ENCODE measurements around the gene APBB1IP.
"Not testable (repeated sequence)": the region's sequence is repeated elsewhere in the genome, so short reads cannot be mapped to it uniquely, and the experiment has no call there.

Gene APBB1IP

GRCh38 chr10:26441491-26442214, 3.5 kb downstream of the APBB1IP start:
- no peak for DNase-seq

GRCh38 chr10:26445411-26446031, 7.4 kb downstream of the APBB1IP start:
- DNase-seq = no peak

GRCh38 chr10:26446258-26446657, 8.1 kb downstream of the APBB1IP start:
- no peak for DNase-seq

DNA sequence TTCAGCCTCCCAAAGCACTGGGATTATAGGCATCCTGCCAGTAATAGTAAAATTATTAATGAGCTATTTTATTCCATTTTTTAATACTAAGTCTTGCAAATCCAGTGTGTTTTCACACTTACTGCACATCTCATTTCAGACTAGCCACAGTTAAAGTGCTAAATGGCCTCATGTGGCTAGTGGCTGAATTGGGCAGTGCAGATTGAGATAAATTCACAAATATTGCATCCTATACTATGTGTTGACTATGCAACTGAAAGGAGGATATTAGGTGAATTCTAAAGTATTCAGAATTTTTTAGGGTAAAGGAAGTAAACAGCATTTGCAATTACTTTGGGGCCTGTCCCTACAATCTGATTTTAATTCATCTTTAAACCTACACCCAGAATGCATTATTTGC, 10.2 kb downstream of the APBB1IP start:
- no peak for DNase-seq

GRCh38 chr10:26448706-26449435, 10.7 kb downstream of the APBB1IP start:
- peak; percentile 84 for DNase-seq

GRCh38 chr10:26449726-26450125, 11.6 kb downstream of the APBB1IP start:
- DNase-seq = no peak

- DNase-seq = no peak
Measured at GRCh38 chr10:26451903-26452302, 13.8 kb downstream of the APBB1IP start.

GRCh38 chr10:26453850-26454249, 15.7 kb downstream of the APBB1IP start:
- DNase-seq = no peak

- DNase-seq = no peak
Measured at GRCh38 chr10:26454891-26455290, 16.8 kb downstream of the APBB1IP start.

DNA sequence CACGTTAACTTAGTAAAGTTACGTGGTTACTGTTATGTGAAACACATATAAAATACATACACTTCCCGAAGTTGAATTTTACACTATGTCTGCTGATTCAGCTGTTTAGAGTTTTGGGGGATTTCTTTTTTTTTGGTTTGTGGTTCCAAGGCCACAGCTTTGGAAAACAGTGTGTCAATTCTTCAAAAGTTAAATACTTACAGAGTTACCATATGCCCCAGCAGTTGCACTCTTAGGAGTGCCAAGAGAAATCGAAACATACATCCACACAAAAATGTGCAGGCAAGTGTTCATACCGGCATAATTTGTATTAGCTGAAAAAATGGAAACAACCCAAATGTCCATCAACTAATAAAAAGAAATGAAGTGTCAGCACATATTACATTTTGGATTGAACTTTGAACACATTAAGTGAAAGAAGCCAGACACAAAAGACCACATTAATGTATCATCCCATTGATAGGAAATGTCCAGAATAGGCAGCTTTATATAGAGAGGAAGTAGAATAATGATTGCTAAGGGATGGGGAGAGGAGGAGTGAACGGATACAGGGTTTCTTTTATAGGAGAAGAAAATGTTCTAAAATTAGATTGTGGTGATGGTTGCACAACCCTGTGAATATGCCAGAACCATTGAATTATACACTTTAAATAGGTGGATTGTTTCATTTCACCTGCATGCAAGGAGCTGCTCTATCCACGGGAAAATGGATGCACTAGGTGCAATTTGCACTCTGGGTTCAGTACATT, 17.6 kb downstream of the APBB1IP start:
- DNase-seq = no peak

- no peak for DNase-seq
Measured at GRCh38 chr10:26457088-26457487, 18.9 kb downstream of the APBB1IP start.

DNA sequence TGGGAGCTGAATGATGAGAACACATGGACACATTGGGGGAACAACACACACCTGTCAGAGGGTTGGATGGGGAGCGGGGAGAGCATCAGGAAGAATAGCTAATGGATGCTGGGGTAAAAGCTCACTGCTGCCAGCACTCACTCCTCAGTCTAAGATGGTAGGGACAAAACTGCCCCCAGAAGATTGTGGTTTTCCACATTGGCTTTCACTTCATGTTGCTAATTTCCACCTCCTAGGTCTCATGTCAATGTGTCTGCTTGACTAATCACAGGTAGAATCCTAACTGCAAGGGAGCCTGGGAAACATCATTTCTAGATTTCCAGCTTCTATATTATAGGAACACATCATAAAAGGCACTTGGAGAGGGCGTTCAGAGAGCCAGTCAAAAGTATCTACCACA, 22.6 kb downstream of the APBB1IP start:
- no peak for DNase-seq

DNA sequence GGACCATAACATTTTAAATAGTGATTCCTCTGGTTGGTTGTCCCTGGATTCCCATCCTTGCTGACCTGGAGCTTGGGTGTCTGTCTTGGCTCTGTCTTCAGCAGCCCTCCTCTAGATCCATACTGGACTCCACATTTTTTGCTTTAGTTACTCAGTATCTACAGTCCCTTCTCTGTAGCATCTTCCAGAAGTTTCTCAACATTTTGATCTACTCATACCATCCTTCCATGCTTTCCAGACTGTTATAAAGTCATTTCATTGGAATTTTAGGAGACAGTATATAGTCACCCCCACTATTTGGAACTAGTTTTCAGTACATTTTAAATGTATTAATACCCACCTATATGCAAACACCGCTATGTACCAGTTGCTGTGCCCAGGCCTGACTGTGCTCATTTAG, 25.8 kb downstream of the APBB1IP start:
- no peak for DNase-seq

- no peak for DNase-seq
Measured at GRCh38 chr10:26464632-26465280, 26.6 kb downstream of the APBB1IP start.

- DNase-seq = not testable (repeated sequence)
Measured at GRCh38 chr10:26466531-26466930, 28.4 kb downstream of the APBB1IP start.

GRCh38 chr10:26467639-26468038, 29.5 kb downstream of the APBB1IP start:
- no peak for DNase-seq

DNA sequence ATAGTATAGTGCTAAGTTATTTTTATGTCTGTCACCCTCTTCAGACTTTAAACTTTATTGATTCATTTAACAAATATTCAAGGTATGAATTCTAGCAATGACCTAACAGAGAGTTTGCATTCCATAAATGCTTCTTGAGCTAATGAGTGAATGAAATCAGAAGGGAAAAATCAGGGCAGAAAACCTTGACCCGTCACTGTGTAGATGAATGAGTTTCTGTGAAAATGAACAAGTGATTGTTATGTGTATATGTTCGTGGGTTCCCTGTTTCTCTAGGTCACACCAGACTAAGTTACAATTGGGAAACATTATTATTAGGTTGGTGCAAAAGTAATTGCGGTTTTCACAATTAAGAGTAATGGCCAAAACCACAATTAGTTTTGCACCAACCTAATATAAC, 30.1 kb downstream of the APBB1IP start:
- DNase-seq = no peak

DNA sequence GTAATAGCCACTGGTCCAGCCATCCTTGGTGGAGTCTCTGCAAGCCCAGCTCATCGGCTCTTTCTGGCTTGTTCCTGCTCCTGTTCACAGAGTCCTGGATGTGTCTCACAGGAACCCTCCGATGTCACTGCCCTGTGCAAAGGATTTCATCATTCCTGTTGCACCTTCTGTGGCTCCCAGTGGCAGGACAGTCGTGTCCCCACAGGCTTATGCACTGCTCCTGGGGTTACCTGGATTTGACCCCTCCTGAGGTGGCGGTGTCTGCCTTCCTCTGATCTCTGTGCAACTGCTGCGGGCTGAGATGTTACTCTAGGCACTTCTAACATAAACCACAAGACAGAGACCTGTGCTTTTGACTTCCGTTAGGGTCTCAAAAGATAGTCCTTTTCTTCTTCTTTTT, 30.6 kb downstream of the APBB1IP start:
- peak; percentile 54 for DNase-seq

DNA sequence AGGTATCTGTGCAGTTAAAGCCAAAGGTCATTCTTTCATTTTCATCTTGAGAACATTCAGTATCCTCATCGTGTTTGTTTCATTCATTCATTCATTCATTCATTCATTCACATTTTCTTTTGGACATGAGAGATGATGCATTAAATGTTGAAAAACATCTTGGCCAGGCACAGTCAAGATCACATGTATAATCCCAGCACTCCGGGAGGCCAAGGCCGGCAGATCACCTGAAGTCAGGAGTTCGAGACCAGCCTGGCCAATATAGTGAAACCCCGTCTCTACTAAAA, 34.3 kb downstream of the APBB1IP start:
- DNase-seq = no peak

DNA sequence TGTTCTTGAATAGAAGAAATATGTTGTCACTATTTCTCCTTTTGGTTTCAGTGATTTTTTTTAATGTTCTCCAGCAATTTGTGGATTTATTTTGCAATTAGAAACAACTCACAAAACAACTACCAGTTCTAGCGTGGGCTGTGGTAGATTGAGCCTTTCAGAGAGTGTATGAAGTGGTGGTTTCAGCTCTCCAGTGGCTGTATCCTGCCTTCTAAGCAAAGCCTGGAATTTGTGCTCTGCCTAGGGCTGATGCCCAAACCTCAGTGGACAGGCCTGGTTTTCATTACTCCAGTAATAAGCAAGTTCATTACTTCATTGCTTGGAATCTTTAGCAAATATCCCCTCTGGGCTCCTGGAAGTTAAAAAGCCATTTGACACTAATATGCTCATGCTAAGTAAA, 35.9 kb downstream of the APBB1IP start:
- no peak for DNase-seq

DNA sequence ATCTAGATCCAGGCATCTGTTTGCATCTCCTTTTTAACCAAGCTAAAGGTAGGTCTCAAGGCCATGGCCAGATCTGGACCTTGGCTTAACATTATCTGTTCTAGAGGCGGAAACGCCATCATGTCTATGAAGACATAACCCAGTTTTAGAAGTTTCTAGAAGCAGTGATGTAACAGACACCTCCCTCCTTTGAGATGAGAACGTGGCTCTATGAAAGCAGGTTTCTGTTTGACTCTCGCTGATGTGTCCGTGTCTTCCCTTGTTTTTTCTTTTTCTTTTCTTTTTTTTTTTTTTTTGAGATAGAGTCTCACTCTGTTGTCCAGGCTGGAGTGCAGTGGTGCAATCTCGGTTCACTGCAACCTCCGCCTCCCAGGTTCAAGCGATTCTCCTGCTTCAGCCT, 36.7 kb downstream of the APBB1IP start:
- not testable (repeated sequence) for DNase-seq

DNA sequence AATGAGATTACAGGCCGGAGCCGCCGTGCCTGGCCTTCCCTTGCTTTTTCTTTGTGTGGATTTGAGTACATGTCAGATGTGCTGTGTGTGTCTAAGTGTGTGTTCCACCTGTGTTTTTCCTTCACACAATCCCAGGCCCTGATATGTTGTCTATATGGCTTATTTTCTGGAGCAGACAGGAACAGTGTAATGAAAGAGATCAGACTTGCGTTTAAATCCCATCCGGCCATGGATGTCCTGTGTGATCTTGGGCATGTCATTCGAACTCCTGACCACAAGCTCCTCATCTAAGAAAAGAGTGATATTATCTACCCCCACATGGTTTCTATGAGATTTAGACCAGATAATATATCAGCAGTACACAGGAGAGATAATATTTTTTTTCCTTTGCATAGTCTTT, 37.2 kb downstream of the APBB1IP start:
- DNase-seq = no peak

- DNase-seq = no peak
Measured at GRCh38 chr10:26477501-26477900, 39.4 kb downstream of the APBB1IP start.
